K562 (cell line): Measurements from ENCODE around the gene CISD3. TPM values are rescaled to one million over a fixed set of nuclear protein-coding genes. Genes with fewer than 3 reads are reported as not detected.

ENCODE experiments used
- CHD2 ChIP-seq: IDR thresholded peaks from 2 replicates; pipeline ENCODE4 v1.6.1; 2011; ENCODE audit warnings: low read depth, low read length
- CTBP1 ChIP-seq: fragments of 450-650 bp; IDR thresholded peaks from 2 replicates; pipeline ENCODE4 v1.6.1; 2016; ENCODE audit warnings: borderline replicate concordance
- EGR1 ChIP-seq: fragments of 450-650 bp; conservative IDR thresholded peaks from 2 replicates; pipeline ENCODE4 v1.6.1; 2017; ENCODE audit warnings: mild to moderate bottlenecking
- FOSL1 ChIP-seq: fragments of 200-800 bp; sonication (Bioruptor generic); conservative IDR thresholded peaks from 2 replicates; pipeline ENCODE4 v1.6.1; 2016; ENCODE audit warnings: missing genetic modification characterization, missing compliant biosample characterization
- GABPA ChIP-seq: fragments of 200-800 bp; sonication (Bioruptor generic); conservative IDR thresholded peaks from 2 replicates; pipeline ENCODE4 v1.6.1; 2016; ENCODE audit warnings: low read depth, missing genetic modification characterization, missing compliant biosample characterization
- HCFC1 ChIP-seq: IDR thresholded peaks from 2 replicates; pipeline ENCODE4 v1.6.1; 2012; ENCODE audit warnings: low read depth, low read length, improper control_type of control experiment
- KDM4B ChIP-seq, 2 experiments: fragments of 450-650 bp in 1 of 2; sonication (generic) in 1 of 2; IDR thresholded peaks; 2 replicates each; pipeline ENCODE4 v1.6.1; 2016 to 2017; ENCODE audit warnings: borderline replicate concordance in 2 of 2, antibody characterized with exemption in 1 of 2, low read depth in 1 of 2, mild to moderate bottlenecking in 1 of 2
- MNT ChIP-seq, 2 experiments: fragments of 450-650 bp; conservative IDR thresholded peaks; 2 replicates each; pipeline ENCODE4 v1.6.1; 2017; ENCODE audit warnings: mild to moderate bottlenecking in 2 of 2, moderate library complexity in 2 of 2
- MXI1 ChIP-seq: IDR thresholded peaks from 2 replicates; pipeline ENCODE4 v1.6.1; 2011; ENCODE audit warnings: low read depth, mild to moderate bottlenecking, improper control_type of control experiment, low read length
- NR4A1 ChIP-seq, 2 experiments: fragments of 250-450 bp in 1 of 2; fragments of 450-650 bp in 1 of 2; sonication (Bioruptor Pico) in 1 of 2; IDR thresholded peaks; 2 replicates each; pipeline versions ENCODE4 v1.4.0 to v1.6.1; 2016 to 2020; ENCODE audit warnings: mild to moderate bottlenecking in 2 of 2, missing compliant biosample characterization in 1 of 2, missing genetic modification characterization in 1 of 2, moderate library complexity in 1 of 2
- PHB2 ChIP-seq: fragments of 450-650 bp; IDR thresholded peaks from 2 replicates; pipeline ENCODE4 v1.6.1; 2017; ENCODE audit warnings: low read depth
- SMC3 ChIP-seq: conservative IDR thresholded peaks from 2 replicates; pipeline ENCODE4 v1.6.1; 2011; ENCODE audit warnings: low read depth, low read length, improper control_type of control experiment; ENCODE audit not compliant: insufficient read depth
- SREBF2 ChIP-seq: sonication (generic); formaldehyde crosslinking; IDR thresholded peaks from 2 replicates; pipeline ENCODE4 v1.4.0; 2020; ENCODE audit warnings: mild to moderate bottlenecking, missing genetic modification reagents
- STAT5B ChIP-seq: fragments of 250-450 bp; sonication (Bioruptor Pico); IDR thresholded peaks from 2 replicates; pipeline ENCODE4 v1.8.0; 2021; ENCODE audit warnings: mild to moderate bottlenecking, inconsistent platforms
- TAF1 ChIP-seq: IDR thresholded peaks from 2 replicates; pipeline ENCODE4 v1.6.1; 2011; ENCODE audit warnings: mild to moderate bottlenecking, low read length, moderate library complexity; ENCODE audit not compliant: insufficient read depth, control insufficient read depth, severe bottlenecking; ENCODE audit errors: extremely low read depth
- TCF7L2 ChIP-seq: fragments of 150-350 bp; IDR thresholded peaks from 2 replicates; pipeline ENCODE4 v1.6.1; 2016; ENCODE audit warnings: low read depth, mild to moderate bottlenecking, low read length, moderate library complexity
- TFAP4 ChIP-seq: sonication (generic); formaldehyde crosslinking; IDR thresholded peaks from 2 replicates; pipeline ENCODE4 v1.8.0; 2022; ENCODE audit warnings: missing genetic modification reagents, mild to moderate bottlenecking, moderate library complexity, borderline replicate concordance
- XRCC3 ChIP-seq: fragments of 450-650 bp; IDR thresholded peaks from 2 replicates; pipeline ENCODE4 v1.6.1; 2017; ENCODE audit warnings: mild to moderate bottlenecking, moderate library complexity
- ZNF12 ChIP-seq: sonication (generic); formaldehyde crosslinking; IDR thresholded peaks from 2 replicates; pipeline ENCODE4 v1.4.0; 2020; ENCODE audit warnings: mild to moderate bottlenecking, missing genetic modification reagents
- ZNF431 ChIP-seq: sonication (generic); formaldehyde crosslinking; IDR thresholded peaks from 2 replicates; pipeline ENCODE4 v1.8.0; 2022; ENCODE audit warnings: mild to moderate bottlenecking, missing genetic modification reagents
- ZSCAN29 ChIP-seq: fragments of 450-650 bp; IDR thresholded peaks from 2 replicates; pipeline ENCODE4 v1.6.1; 2017
- polyA plus RNA-seq, 8 experiments: library from polyadenylated mRNA; depleted of rRNA in 4 of 8; stranded (reverse) in 5 of 8; unstranded in 3 of 8; fragments of >200 nt; fragmentation: Nextera tagmentation in 2 of 8; fragmentation: Illumina TruSeq in 1 of 8; extraction: Ambion mirVana in 2 of 8; extraction: Trizol in 1 of 8; gene quantifications; 2 replicates each; pipeline versions ENCODE4 v1.2.1 to v1.2.3, GENCODE V29; 2011 to 2014; ENCODE audit warnings: inconsistent platforms in 1 of 8, missing spikeins in 1 of 8
- total RNA-seq, 7 experiments: library from RNA; depleted of rRNA in 6 of 7; stranded (reverse); fragments of >200 nt in 6 of 7; fragmentation: Illumina TruSeq in 2 of 7; extraction: Trizol in 2 of 7; gene quantifications; 2 replicates each; pipeline versions ENCODE4 v1.2.1 to v1.2.3, GENCODE V29; 2011 to 2021; ENCODE audit warnings: low replicate concordance in 1 of 7

CISD3 gene
- total and polyA plus RNA-seq, 9 of the 15 experiments (the other 6 are each of a cell fraction or from before 2014, with no cell fraction given), result 5.0 to 60.7 (median 15.7) TPM

GRCh38 chr17:38703742-38704605 is 26.2 kb upstream of the CISD3 start (continued):
- TF ChIP-seq MNT (conservative IDR thresholded peaks at IDR 0.05) (peak in 1 of 2 experiments; percentile 18; a peak in 3 of 4 replicates), FOSL1 (tag) (0 out of 2 replicates have a peak, but pooled peaks have one; percentile 24), TCF7L2 (peak; percentile 57; the same call in 1 of the 2 replicates), NR4A1 (CRISPR knock-in tag; IDR thresholded peaks at IDR 0.05) (no peak), NR4A1 (tag; IDR thresholded peaks at IDR 0.05) (peak; percentile 23; the same call in 1 of the 2 replicates), SREBF2 (0 out of 2 replicates have a peak, but pooled peaks have one; percentile 86), HCFC1 (0 out of 2 replicates have a peak, but pooled peaks have one; percentile 18), PHB2 (0 out of 2 replicates have a peak, but pooled peaks have one; percentile 15), STAT5B (no peak), ZSCAN29 (0 out of 2 replicates have a peak, but pooled peaks have one; percentile 22), SMC3 (no peak), TAF1 (peak; percentile 52), MXI1 (peak; percentile 37; the same call in 1 of the 2 replicates), XRCC3 (no peak), GABPA (tag) (peak; percentile 80), KDM4B (IDR thresholded peaks at IDR 0.05; ENCODE audit: borderline replicate concordance in 2 of 2, low read depth in 1 of 2) (peak in 1 of 2 experiments; percentile 55; a peak in 1 of 4 replicates), ZNF431 (CRISPR knock-in tag) (0 out of 2 replicates have a peak, but pooled peaks have one; percentile 16), ZNF12 (no peak), CTBP1 (peak; percentile 67), CHD2 (peak; percentile 43; the same call in 1 of the 2 replicates), EGR1 (peak; percentile 84), TFAP4 (CRISPR knock-in tag) (peak; percentile 64; the same call in 1 of the 2 replicates)
